Smooth muscle cell (in vitro differentiated cells): ENCODE results near the gene UNC93B1. TPM values are rescaled to one million over a fixed set of nuclear protein-coding genes. Genes with fewer than 3 reads are reported as not detected.
"Not testable (repeated sequence)": the region's sequence is repeated elsewhere in the genome, so short reads cannot be mapped to it uniquely, and the experiment has no call there.

Experiments used
- DNase-seq: peaks from one replicate; lab custom pipeline; 2025; ENCODE audit not compliant: unreplicated experiment; lab: John Stamatoyannopoulos, UW
- H2AFZ ChIP-seq: fragments of 200-600 bp; sonication (generic); 2 replicates; pipeline ENCODE4 v1.6.0; 2016; ENCODE audit warnings: antibody characterized with exemption, low read depth, mild to moderate bottlenecking
- H3F3A ChIP-seq: fragments of 200-600 bp; sonication (generic); 2 replicates; pipeline ENCODE4 v1.6.0; 2017; ENCODE audit warnings: antibody characterized with exemption, low read depth
- H3K27ac ChIP-seq: fragments of 200-600 bp; sonication (generic); 2 replicates; pipeline ENCODE4 v1.5.1; 2016; ENCODE audit warnings: low read depth, mild to moderate bottlenecking
- H3K27me3 ChIP-seq: fragments of 200-600 bp; sonication (generic); 2 replicates; pipeline ENCODE4 v1.6.1; 2016; ENCODE audit warnings: low read depth, mild to moderate bottlenecking
- H3K36me3 ChIP-seq: fragments of 200-600 bp; sonication (generic); 2 replicates; pipeline ENCODE4 v1.5.1; 2016; ENCODE audit warnings: low read depth
- H3K4me1 ChIP-seq: fragments of 200-600 bp; sonication (generic); 2 replicates; pipeline ENCODE4 v1.5.1; 2016; ENCODE audit warnings: low read depth
- H3K4me2 ChIP-seq: fragments of 200-600 bp; sonication (generic); 2 replicates; pipeline ENCODE4 v1.6.0; 2016; ENCODE audit warnings: mild to moderate bottlenecking
- H3K4me3 ChIP-seq: fragments of 200-600 bp; sonication (generic); 2 replicates; pipeline ENCODE4 v1.5.1; 2016; ENCODE audit warnings: mild to moderate bottlenecking
- H3K79me2 ChIP-seq: fragments of 200-600 bp; sonication (generic); 2 replicates; pipeline ENCODE4 v1.6.0; 2016; ENCODE audit warnings: low read depth, mild to moderate bottlenecking
- H3K9ac ChIP-seq: fragments of 200-600 bp; sonication (generic); 2 replicates; pipeline ENCODE4 v1.6.0; 2016; ENCODE audit warnings: low read depth
- H3K9me3 ChIP-seq: fragments of 200-600 bp; sonication (generic); replicated peaks from 2 replicates; pipeline ENCODE4 v1.5.1; 2016; ENCODE audit warnings: low read depth
- H4K20me1 ChIP-seq: fragments of 200-600 bp; sonication (generic); 2 replicates; pipeline ENCODE4 v1.6.0; 2016; ENCODE audit warnings: low read depth
- CTCF ChIP-seq: fragments of 200-600 bp; sonication (generic); IDR thresholded peaks from 2 replicates; pipeline ENCODE4 v1.5.1; 2017; ENCODE audit warnings: borderline replicate concordance, mild to moderate bottlenecking, antibody characterized with exemption; ENCODE audit not compliant: insufficient read depth, poor library complexity, severe bottlenecking
- WGBS: methylation state at CpG from one replicate; pipeline ENCODE4 v1.1.7; 2016; ENCODE audit warnings: low lambda C conversion rate; 5-methylcytosine and 5-hydroxymethylcytosine counted together
- polyA plus RNA-seq: library from polyadenylated mRNA; unstranded; fragments of >200 nt; fragmentation: Nextera tagmentation; extraction: Ambion mirVana; gene quantifications from 2 replicates; pipeline ENCODE4 v1.2.1, GENCODE V29; 2016
- total RNA-seq: library from RNA; depleted of rRNA; stranded (reverse); fragments of >200 nt; gene quantifications from 2 replicates; pipeline ENCODE4 v1.2.3, GENCODE V29; 2014

The UNC93B1 gene
- total and polyA plus RNA-seq, 2 experiments from 2014 or later = 17.5 to 33.4 TPM

GRCh38 chr11:67955461-67956007 is 48.4 kb downstream of the UNC93B1 start:
- not testable (repeated sequence) for H3K27ac ChIP-seq, H3K9ac ChIP-seq, H3F3A ChIP-seq, H3K79me2 ChIP-seq, H3K36me3 ChIP-seq, H3K27me3 ChIP-seq, H4K20me1 ChIP-seq, H3K4me1 ChIP-seq, H3K9me3 ChIP-seq
- H3K4me3 ChIP-seq = peak overlapping the region; percentile 66
- TF ChIP-seq CTCF = peak; percentile 63
- WGBS = under 1% methylated on average over 37 of the region's 57 CpGs
- peak; percentile 55 for DNase-seq
- H2AFZ ChIP-seq = peak overlapping the region; percentile 93
- peak overlapping the region; percentile 92 for H3K4me2 ChIP-seq

- H4K20me1 ChIP-seq, H3K9ac ChIP-seq, H3F3A ChIP-seq, H3K79me2 ChIP-seq, H3K36me3 ChIP-seq, H3K4me1 ChIP-seq, H3K9me3 ChIP-seq, DNase-seq, H3K27ac ChIP-seq, H3K27me3 ChIP-seq: not testable (repeated sequence)
- WGBS = 29% methylated on average over 3 of the region's 26 CpGs
- Histone ChIP-seq H3K4me3 (peak overlapping the region; percentile 66), H2AFZ (peak overlapping the region; percentile 93), H3K4me2 (peak overlapping the region; percentile 92)
Observed at GRCh38 chr11:67954971-67955370, 48.9 kb downstream of the UNC93B1 start.

- H3K4me2 ChIP-seq, H3K27me3 ChIP-seq, H3K27ac ChIP-seq, H3K4me3 ChIP-seq, H3K36me3 ChIP-seq, H3K79me2 ChIP-seq, H3K9me3 ChIP-seq, H3F3A ChIP-seq, H3K4me1 ChIP-seq, H3K9ac ChIP-seq, H4K20me1 ChIP-seq, H2AFZ ChIP-seq, DNase-seq: not testable (repeated sequence)
- whole genome bisulfite sequencing = 87% methylated on average over 13 of the region's 14 CpGs
Observed at GRCh38 chr11:67954251-67954650, 49.6 kb downstream of the UNC93B1 start.

GRCh38 chr11:67950705-67951104 is 53.2 kb downstream of the UNC93B1 start:
- H3K4me3 ChIP-seq, H3K79me2 ChIP-seq, H3K27ac ChIP-seq, H3F3A ChIP-seq, H3K9ac ChIP-seq, H3K36me3 ChIP-seq, H4K20me1 ChIP-seq, H2AFZ ChIP-seq, H3K27me3 ChIP-seq, DNase-seq, H3K4me1 ChIP-seq, H3K4me2 ChIP-seq, H3K9me3 ChIP-seq: not testable (repeated sequence)
- 88% methylated on average over 8 of the region's 8 CpGs for WGBS

GRCh38 chr11:67947785-67948184 is 56.1 kb downstream of the UNC93B1 start:
- H3K79me2 ChIP-seq, H3K4me3 ChIP-seq, H3K27me3 ChIP-seq, DNase-seq, H3K4me1 ChIP-seq, H3K27ac ChIP-seq, H4K20me1 ChIP-seq, H3K4me2 ChIP-seq, H3K9me3 ChIP-seq, H3K9ac ChIP-seq, H3F3A ChIP-seq, H2AFZ ChIP-seq, H3K36me3 ChIP-seq: not testable (repeated sequence)
- 93% methylated on average over 7 of the region's 7 CpGs for WGBS

GRCh38 chr11:67946403-67946802 is 57.5 kb downstream of the UNC93B1 start:
- not testable (repeated sequence) for H4K20me1 ChIP-seq, H3F3A ChIP-seq, H3K9me3 ChIP-seq, H3K27ac ChIP-seq, DNase-seq, H2AFZ ChIP-seq, H3K4me1 ChIP-seq, H3K36me3 ChIP-seq, H3K4me3 ChIP-seq, H3K4me2 ChIP-seq, H3K79me2 ChIP-seq, H3K27me3 ChIP-seq, H3K9ac ChIP-seq
- WGBS = 97% methylated on average over 4 of the region's 4 CpGs

GRCh38 chr11:67943406-67943805 is 60.5 kb downstream of the UNC93B1 start:
- 51% methylated on average over 5 of the region's 5 CpGs for WGBS
- not testable (repeated sequence) for H3K27me3 ChIP-seq, H3K9me3 ChIP-seq, H3K4me2 ChIP-seq, DNase-seq, H3K27ac ChIP-seq, H3K4me1 ChIP-seq, H3K79me2 ChIP-seq, H3F3A ChIP-seq, H2AFZ ChIP-seq, H4K20me1 ChIP-seq, H3K9ac ChIP-seq, H3K36me3 ChIP-seq, H3K4me3 ChIP-seq
